Transverse colon (tissue), 3 donors: ENCODE results near the gene HMGN4.

Experiments used
- CTCF ChIP-seq, 5 experiments: fragments of 200-600 bp in 3 of 5; fragments of 450-650 bp in 2 of 5; sonication (generic) in 3 of 5; IDR thresholded peaks; 1 replicate in 2 of 5; 2 replicates in 3 of 5; pipeline ENCODE4 v1.5.1; 2016 to 2017; ENCODE audit warnings: antibody characterized with exemption in 5 of 5, inconsistent platforms in 3 of 5, mild to moderate bottlenecking in 2 of 5, moderate library complexity in 1 of 5
- POLR2A ChIP-seq: fragments of 450-650 bp; IDR thresholded peaks from one replicate; pipeline ENCODE4 v1.6.1; 2016; ENCODE audit warnings: antibody characterized with exemption, mild to moderate bottlenecking, moderate library complexity

- TF ChIP-seq POLR2A (no peak), CTCF (IDR thresholded peaks at IDR 0.05) (no peak)
Observed at GRCh38 chr6:26553635-26554446, 15.7 kb downstream of the HMGN4 start.
